Astrocyte (in vitro differentiated cells and primary cell): ENCODE results near the gene ZIC3. TPM values are rescaled to one million over a fixed set of nuclear protein-coding genes. Genes with fewer than 3 reads are reported as not detected.

Experiments used
- DNase-seq: peaks from one replicate; pipeline ENCODE4 v3.0.0-alpha.2; 2010; ENCODE audit warnings: low read depth
- FAIRE-seq: peaks from 2 replicates; lab custom pipeline; 2011; peaks lifted over from hg19 to GRCh38; lab: Jason Lieb, UNC
- H2AFZ ChIP-seq: 2 replicates; pipeline ENCODE4 v1.6.0; 2012; ENCODE audit warnings: low read depth, low read length, inconsistent platforms
- H3K27ac ChIP-seq: 2 replicates; pipeline ENCODE4 v1.5.1; 2011; ENCODE audit warnings: low read depth, low read length, inconsistent platforms
- H3K27me3 ChIP-seq: 2 replicates; pipeline ENCODE4 v1.6.0; 2011; ENCODE audit warnings: low read length, inconsistent platforms; ENCODE audit not compliant: insufficient read depth
- H3K36me3 ChIP-seq: 2 replicates; pipeline ENCODE4 v1.5.1; 2011; ENCODE audit warnings: low read length, inconsistent platforms; ENCODE audit not compliant: insufficient read depth
- H3K4me1 ChIP-seq: 2 replicates; pipeline ENCODE4 v1.5.1; 2011; ENCODE audit warnings: low read length, inconsistent platforms; ENCODE audit not compliant: insufficient read depth
- H3K4me2 ChIP-seq: 2 replicates; pipeline ENCODE4 v1.6.0; 2012; ENCODE audit warnings: low read length, inconsistent platforms
- H3K4me3 ChIP-seq: 2 replicates; pipeline ENCODE4 v1.5.1; 2011; ENCODE audit warnings: low read depth, mild to moderate bottlenecking, low read length, inconsistent platforms; ENCODE audit not compliant: insufficient read depth
- H3K79me2 ChIP-seq: 2 replicates; pipeline ENCODE4 v1.6.0; 2012; ENCODE audit warnings: mild to moderate bottlenecking, low read length, inconsistent platforms; ENCODE audit not compliant: insufficient read depth
- H3K9ac ChIP-seq: 2 replicates; pipeline ENCODE4 v1.6.0; 2012; ENCODE audit warnings: mild to moderate bottlenecking, low read length, inconsistent platforms
- H3K9me3 ChIP-seq: 2 replicates; pipeline ENCODE4 v1.5.1; 2012; ENCODE audit warnings: low read depth, mild to moderate bottlenecking, low read length, inconsistent platforms; ENCODE audit not compliant: insufficient read depth
- H4K20me1 ChIP-seq: 2 replicates; pipeline ENCODE4 v1.6.0; 2012; ENCODE audit warnings: low read length, inconsistent platforms; ENCODE audit not compliant: insufficient read depth
- H3K27ac Mint-ChIP-seq: one replicate; pipeline ENCODE4 v1.8.0; 2021; ENCODE audit warnings: mild to moderate bottlenecking, mixed read lengths; ENCODE audit not compliant: unreplicated experiment
- H3K27me3 Mint-ChIP-seq: one replicate; pipeline ENCODE4 v1.8.0; 2021; ENCODE audit warnings: low read depth, mixed read lengths; ENCODE audit not compliant: unreplicated experiment
- H3K36me3 Mint-ChIP-seq: one replicate; pipeline ENCODE4 v1.8.0; 2021; ENCODE audit warnings: low read depth, mixed read lengths; ENCODE audit not compliant: unreplicated experiment
- H3K4me1 Mint-ChIP-seq: one replicate; pipeline ENCODE4 v1.8.0; 2021; ENCODE audit warnings: low read depth, mixed read lengths; ENCODE audit not compliant: unreplicated experiment
- H3K4me3 Mint-ChIP-seq: one replicate; pipeline ENCODE4 v1.8.0; 2021; ENCODE audit warnings: mild to moderate bottlenecking, moderate library complexity, mixed read lengths; ENCODE audit not compliant: unreplicated experiment
- H3K9me3 Mint-ChIP-seq: one replicate; pipeline ENCODE4 v1.8.0; 2021; ENCODE audit warnings: mild to moderate bottlenecking, mixed read lengths; ENCODE audit not compliant: unreplicated experiment
- EZH2 ChIP-seq: IDR thresholded peaks from 2 replicates; pipeline ENCODE4 v1.6.1; 2012; ENCODE audit warnings: mild to moderate bottlenecking, low read length, inconsistent platforms; ENCODE audit not compliant: insufficient read depth
- total RNA-seq: library from RNA; stranded (reverse); gene quantifications from 2 replicates; pipeline ENCODE4 v1.2.1, GENCODE V29; 2021
- TF ChIP-seq, protein P1 (sequence below): IDR thresholded peaks from 2 replicates; pipeline ENCODE4 v1.5.1; 2011; ENCODE audit warnings: low read depth, mild to moderate bottlenecking, inconsistent platforms, low read length, moderate library complexity; ENCODE audit not compliant: insufficient read depth

The ZIC3 gene
- total RNA-seq, 1 donor from 2014 or later: 0.36 TPM

DNA sequence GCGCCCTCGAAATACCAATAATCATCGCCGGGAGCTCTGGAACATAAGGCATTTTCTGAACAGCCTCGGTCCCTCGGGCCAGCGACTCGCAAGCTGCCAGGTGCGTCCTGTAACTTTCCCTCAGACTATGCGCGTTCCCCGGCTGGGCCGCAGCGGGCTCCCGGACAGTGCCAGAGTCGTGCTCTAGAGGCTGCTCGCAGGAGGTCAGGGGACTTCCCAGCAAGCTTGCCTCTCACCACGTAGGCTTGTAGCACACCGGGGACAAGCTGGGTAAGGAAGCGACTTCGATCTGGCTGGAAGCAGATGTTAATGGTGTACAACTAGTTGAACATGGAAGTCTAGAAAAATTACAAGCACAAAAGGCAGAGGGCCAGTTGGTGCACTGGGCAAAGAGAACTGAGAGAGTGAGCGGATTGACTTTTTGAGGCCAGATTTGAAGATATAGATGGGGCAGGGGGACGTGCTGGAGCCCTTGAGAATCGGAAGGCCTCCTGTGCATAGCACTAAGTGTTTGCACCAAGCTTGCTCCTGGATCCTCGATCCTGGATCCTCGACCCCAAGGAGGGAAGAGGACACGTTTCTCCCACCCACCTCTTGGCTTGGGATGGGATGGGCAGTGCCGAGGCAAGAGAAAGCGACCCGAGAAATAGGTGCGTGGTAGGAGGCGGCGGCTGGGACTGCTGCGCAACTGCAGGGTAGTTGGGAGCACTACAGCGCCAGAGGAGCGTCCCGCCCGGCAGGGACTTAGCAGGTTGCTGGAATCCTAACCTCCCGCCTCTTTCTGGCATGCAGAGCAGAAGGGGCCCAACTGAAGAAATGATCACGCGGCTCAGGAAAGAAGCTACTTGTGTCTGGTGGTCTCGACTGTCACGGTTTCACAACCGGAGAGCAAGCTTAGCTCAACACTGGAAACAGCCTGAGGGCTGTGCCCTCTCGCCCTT is 19.9 kb upstream of the ZIC3 start:
- H3K27me3 Mint-ChIP-seq: peaks cover 59% of the 10 kb centered on the region
- FAIRE-seq (no peak), DNase-seq (no peak)
- Histone ChIP-seq H3K4me1 (no peaks in the 10 kb centered on the region), H3K79me2 (no peaks in the 10 kb centered on the region), H3K27me3 (peaks cover 11% of the 10 kb centered on the region), H3K4me2 (no peak overlapping the region), H3K9ac (no peak overlapping the region), H2AFZ (no peak overlapping the region), H4K20me1 (no peaks in the 10 kb centered on the region), H3K36me3 (no peaks in the 10 kb centered on the region), H3K4me3 (no peak overlapping the region), H3K9me3 (no peaks in the 10 kb centered on the region), H3K27ac (no peak overlapping the region)
- TF ChIP-seq EZH2: no peak
- TF ChIP-seq, protein P1, sequence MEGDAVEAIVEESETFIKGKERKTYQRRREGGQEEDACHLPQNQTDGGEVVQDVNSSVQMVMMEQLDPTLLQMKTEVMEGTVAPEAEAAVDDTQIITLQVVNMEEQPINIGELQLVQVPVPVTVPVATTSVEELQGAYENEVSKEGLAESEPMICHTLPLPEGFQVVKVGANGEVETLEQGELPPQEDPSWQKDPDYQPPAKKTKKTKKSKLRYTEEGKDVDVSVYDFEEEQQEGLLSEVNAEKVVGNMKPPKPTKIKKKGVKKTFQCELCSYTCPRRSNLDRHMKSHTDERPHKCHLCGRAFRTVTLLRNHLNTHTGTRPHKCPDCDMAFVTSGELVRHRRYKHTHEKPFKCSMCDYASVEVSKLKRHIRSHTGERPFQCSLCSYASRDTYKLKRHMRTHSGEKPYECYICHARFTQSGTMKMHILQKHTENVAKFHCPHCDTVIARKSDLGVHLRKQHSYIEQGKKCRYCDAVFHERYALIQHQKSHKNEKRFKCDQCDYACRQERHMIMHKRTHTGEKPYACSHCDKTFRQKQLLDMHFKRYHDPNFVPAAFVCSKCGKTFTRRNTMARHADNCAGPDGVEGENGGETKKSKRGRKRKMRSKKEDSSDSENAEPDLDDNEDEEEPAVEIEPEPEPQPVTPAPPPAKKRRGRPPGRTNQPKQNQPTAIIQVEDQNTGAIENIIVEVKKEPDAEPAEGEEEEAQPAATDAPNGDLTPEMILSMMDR: no peak
- H3K27ac Mint-ChIP-seq: no peak overlapping the region
- no peaks in the 10 kb centered on the region for H3K4me1 Mint-ChIP-seq
- H3K9me3 Mint-ChIP-seq: peaks cover 5% of the 10 kb centered on the region
- no peaks in the 10 kb centered on the region for H3K36me3 Mint-ChIP-seq
- no peak overlapping the region for H3K4me3 Mint-ChIP-seq

- Histone ChIP-seq H3K79me2 (no peaks in the 10 kb centered on the region), H3K27ac (no peak overlapping the region), H3K9ac (no peak overlapping the region), H3K4me2 (no peak overlapping the region), H3K36me3 (no peaks in the 10 kb centered on the region), H3K4me3 (no peak overlapping the region), H3K4me1 (no peaks in the 10 kb centered on the region), H4K20me1 (no peaks in the 10 kb centered on the region), H3K9me3 (no peaks in the 10 kb centered on the region), H2AFZ (no peak overlapping the region), H3K27me3 (peaks cover 11% of the 10 kb centered on the region)
- Mint-ChIP-seq H3K4me3 (no peak overlapping the region), H3K36me3 (no peaks in the 10 kb centered on the region), H3K9me3 (peaks cover 5% of the 10 kb centered on the region), H3K27ac (no peak overlapping the region), H3K27me3 (peaks cover 65% of the 10 kb centered on the region), H3K4me1 (no peaks in the 10 kb centered on the region)
- DNase-seq (no peak), FAIRE-seq (no peak)
- no peak for TF ChIP-seq EZH2
- TF ChIP-seq, protein P1: no peak
Observed at GRCh38 chrX:137547291-137547690, 18.6 kb upstream of the ZIC3 start.

GRCh38 chrX:137548261-137548660 is 17.7 kb upstream of the ZIC3 start:
- no peak for FAIRE-seq
- no peak overlapping the region for H3K9ac ChIP-seq
- TF ChIP-seq, protein P1: no peak
- no peak for TF ChIP-seq EZH2
- H3K9me3 Mint-ChIP-seq: peaks cover 5% of the 10 kb centered on the region
- no peaks in the 10 kb centered on the region for H3K4me1 ChIP-seq
- no peak for DNase-seq
- no peaks in the 10 kb centered on the region for H3K79me2 ChIP-seq
- no peak overlapping the region for H3K4me2 ChIP-seq
- no peak overlapping the region for H3K27ac ChIP-seq
- H3K27ac Mint-ChIP-seq: peak overlapping the region; percentile 69
- no peaks in the 10 kb centered on the region for H4K20me1 ChIP-seq
- H3K9me3 ChIP-seq: no peaks in the 10 kb centered on the region
- H3K4me3 ChIP-seq: no peak overlapping the region
- H3K36me3 ChIP-seq: no peaks in the 10 kb centered on the region
- no peaks in the 10 kb centered on the region for H3K4me1 Mint-ChIP-seq
- no peak overlapping the region for H2AFZ ChIP-seq
- H3K4me3 Mint-ChIP-seq: no peak overlapping the region
- H3K36me3 Mint-ChIP-seq: no peaks in the 10 kb centered on the region
- H3K27me3 Mint-ChIP-seq: peaks cover 62% of the 10 kb centered on the region
- peaks cover 11% of the 10 kb centered on the region for H3K27me3 ChIP-seq
